OCI-LY7 (cell line): ENCODE measurements around the gene SLC26A6. TPM values are rescaled to one million over a fixed set of nuclear protein-coding genes. Genes with fewer than 3 reads are reported as not detected.

Source experiments
- BruUV-seq: library from RNA; stranded (reverse); fragments of 400-500 nt; replicated peaks from 2 replicates; lab custom pipeline; 2021; lab: Mats Ljungman, UMichigan
- CTCF ChIA-PET: fragments of 300-600 bp; sonication (Branson Sonifier 250); formaldehyde crosslinking; loops from one replicate; lab custom pipeline; 2022; ENCODE audit warnings: antibody characterized with exemption; ENCODE audit not compliant: unreplicated experiment; lab: Charles Lee
- POLR2A ChIA-PET: fragments of 300-600 bp; sonication (Branson Sonifier 250); formaldehyde crosslinking; loops from one replicate; lab custom pipeline; 2022; ENCODE audit warnings: antibody characterized with exemption; lab: Charles Lee
- DNase-seq: peaks from one replicate; pipeline ENCODE4 v3.0.0-alpha.2; 2015; ENCODE audit warnings: low spot score
- H2AFZ ChIP-seq: fragments of 200-600 bp; sonication (generic), shearing (Covaris generic); 2 replicates; pipeline ENCODE4 v1.6.1; 2014; ENCODE audit warnings: mild to moderate bottlenecking, antibody characterized with exemption, low read length, moderate library complexity
- H3K27ac ChIP-seq: fragments of 200-600 bp; sonication (generic); 2 replicates; pipeline ENCODE4 v1.5.1; 2014; ENCODE audit warnings: mixed run types, low read depth, mild to moderate bottlenecking, moderate library complexity, low read length, inconsistent platforms; ENCODE audit not compliant: poor library complexity, severe bottlenecking
- H3K36me3 ChIP-seq: fragments of 200-600 bp; sonication (generic); 2 replicates; pipeline ENCODE4 v1.6.1; 2014; ENCODE audit warnings: mild to moderate bottlenecking, antibody characterized with exemption, low read length, moderate library complexity, mixed read lengths; ENCODE audit not compliant: insufficient read depth
- H3K4me1 ChIP-seq: fragments of 200-600 bp; sonication (generic); 2 replicates; pipeline ENCODE4 v1.5.1; 2014; ENCODE audit warnings: mild to moderate bottlenecking, low read length; ENCODE audit not compliant: insufficient read depth, poor library complexity, severe bottlenecking
- H3K4me2 ChIP-seq: fragments of 200-600 bp; sonication (generic); 2 replicates; pipeline ENCODE4 v1.6.1; 2014; ENCODE audit warnings: mild to moderate bottlenecking, low read length
- H3K4me3 ChIP-seq: fragments of 200-600 bp; sonication (generic); 2 replicates; pipeline ENCODE4 v1.5.1; 2014; ENCODE audit warnings: mild to moderate bottlenecking, low read depth, low read length; ENCODE audit not compliant: poor library complexity, severe bottlenecking
- H3K79me2 ChIP-seq: fragments of 200-600 bp; sonication (generic); 2 replicates; pipeline ENCODE4 v1.6.1; 2016; ENCODE audit warnings: low read depth, mild to moderate bottlenecking, low read length, moderate library complexity, mixed read lengths; ENCODE audit not compliant: insufficient read depth
- H3K9me2 ChIP-seq: fragments of 200-600 bp; sonication (generic); 2 replicates; pipeline ENCODE4 v1.6.1; 2016; ENCODE audit warnings: mild to moderate bottlenecking, low read length, mixed read lengths; ENCODE audit not compliant: insufficient read depth
- H3K9me3 ChIP-seq: fragments of 200-600 bp; sonication (generic); 2 replicates; pipeline ENCODE4 v1.6.1; 2014; ENCODE audit warnings: mild to moderate bottlenecking, mixed run types, low read length, mixed read lengths
- H4K20me1 ChIP-seq: fragments of 200-600 bp; sonication (generic); 2 replicates; pipeline ENCODE4 v1.6.1; 2014; ENCODE audit warnings: mild to moderate bottlenecking, antibody characterized with exemption, low read length, moderate library complexity, mixed read lengths; ENCODE audit not compliant: insufficient read depth
- EZH2phosphoT487 ChIP-seq: fragments of 200-600 bp; sonication (generic); IDR thresholded peaks from 2 replicates; pipeline ENCODE4 v1.6.1; 2018; ENCODE audit warnings: low read depth, borderline replicate concordance, mild to moderate bottlenecking, mixed run types, antibody characterized with exemption, low read length, moderate library complexity, mixed read lengths
- intact Hi-C: fragments of 100-400 bp; cut with micrococcal nuclease; formaldehyde crosslinking; loops from one replicate; pipeline ENCODE4 v1.10.0; 2022; ENCODE audit not compliant: unreplicated experiment
- total RNA-seq, 2 experiments: library from RNA; depleted of rRNA in 1 of 2; stranded (reverse); fragments of >200 nt in 1 of 2; shearing (Covaris generic) in 1 of 2; gene quantifications; 2 replicates each; pipeline ENCODE4 v1.2.3, GENCODE V29; 2014 to 2022
- TF ChIP-seq, protein P1 (sequence below): fragments of 200-600 bp; sonication (generic); conservative IDR thresholded peaks from 2 replicates; pipeline ENCODE4 v1.5.1; 2014; ENCODE audit warnings: mild to moderate bottlenecking, antibody characterized with exemption, low read length, moderate library complexity, mixed read lengths

The SLC26A6 gene
- total RNA-seq, 2 experiments from 2014 or later, result 42.1 to 47.3 TPM

GRCh38 chr3:48648188-48648850, 13.1 kb upstream of the SLC26A6 start:
- no peaks in the 10 kb centered on the region for H3K9me3 ChIP-seq
- intact Hi-C loops, result no loop called here
- no peak overlapping the region for H3K4me2 ChIP-seq
- ChIA-PET CTCF (no interaction called here), POLR2A (interaction anchor here (0.6 kb wide), 2 partner anchors 24 to 34 kb away, joined by 3 to 7 read pairs; no protein-coding TSS in a partner anchor)
- H3K36me3 ChIP-seq, result no peaks in the 10 kb centered on the region
- no peak for DNase-seq
- H3K9me2 ChIP-seq, result no peaks in the 10 kb centered on the region
- no peak overlapping the region for H2AFZ ChIP-seq
- H3K4me3 ChIP-seq, result no peak overlapping the region
- no peak overlapping the region for H3K27ac ChIP-seq
- no peak for TF ChIP-seq EZH2phosphoT487
- TF ChIP-seq, protein P1, sequence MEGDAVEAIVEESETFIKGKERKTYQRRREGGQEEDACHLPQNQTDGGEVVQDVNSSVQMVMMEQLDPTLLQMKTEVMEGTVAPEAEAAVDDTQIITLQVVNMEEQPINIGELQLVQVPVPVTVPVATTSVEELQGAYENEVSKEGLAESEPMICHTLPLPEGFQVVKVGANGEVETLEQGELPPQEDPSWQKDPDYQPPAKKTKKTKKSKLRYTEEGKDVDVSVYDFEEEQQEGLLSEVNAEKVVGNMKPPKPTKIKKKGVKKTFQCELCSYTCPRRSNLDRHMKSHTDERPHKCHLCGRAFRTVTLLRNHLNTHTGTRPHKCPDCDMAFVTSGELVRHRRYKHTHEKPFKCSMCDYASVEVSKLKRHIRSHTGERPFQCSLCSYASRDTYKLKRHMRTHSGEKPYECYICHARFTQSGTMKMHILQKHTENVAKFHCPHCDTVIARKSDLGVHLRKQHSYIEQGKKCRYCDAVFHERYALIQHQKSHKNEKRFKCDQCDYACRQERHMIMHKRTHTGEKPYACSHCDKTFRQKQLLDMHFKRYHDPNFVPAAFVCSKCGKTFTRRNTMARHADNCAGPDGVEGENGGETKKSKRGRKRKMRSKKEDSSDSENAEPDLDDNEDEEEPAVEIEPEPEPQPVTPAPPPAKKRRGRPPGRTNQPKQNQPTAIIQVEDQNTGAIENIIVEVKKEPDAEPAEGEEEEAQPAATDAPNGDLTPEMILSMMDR, result no peak
- H4K20me1 ChIP-seq, result no peaks in the 10 kb centered on the region
- no peaks in the 10 kb centered on the region for H3K79me2 ChIP-seq
- BruUV-seq, result no TSS peak
- H3K4me1 ChIP-seq, result no peaks in the 10 kb centered on the region

DNA sequence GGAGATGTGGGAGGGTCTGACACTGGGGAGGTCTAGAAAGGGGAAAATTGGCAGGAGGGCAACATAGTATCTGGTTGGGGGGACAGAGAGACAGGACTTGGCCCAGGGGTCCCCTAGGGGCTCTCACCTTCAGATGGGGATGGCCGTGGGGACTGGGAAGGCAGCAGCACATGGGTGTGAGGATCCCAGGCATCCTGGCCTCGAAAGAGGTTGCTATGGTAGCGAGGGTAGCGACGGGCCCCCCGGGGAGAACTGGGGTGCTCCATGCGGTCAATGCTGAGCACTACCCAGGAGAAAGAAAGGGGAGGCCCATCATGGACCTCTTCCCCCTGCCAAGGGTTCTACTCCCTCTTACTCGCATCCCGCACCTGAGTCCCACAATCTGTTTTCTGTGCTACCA, 12.5 kb upstream of the SLC26A6 start:
- ChIA-PET POLR2A (no interaction called here), CTCF (no interaction called here)
- no peaks in the 10 kb centered on the region for H3K4me1 ChIP-seq
- DNase-seq, result no peak
- TF ChIP-seq EZH2phosphoT487, result no peak
- TF ChIP-seq, protein P1, result no peak
- no peaks in the 10 kb centered on the region for H3K79me2 ChIP-seq
- no peak overlapping the region for H3K4me2 ChIP-seq
- H3K4me3 ChIP-seq, result no peak overlapping the region
- H3K36me3 ChIP-seq, result no peaks in the 10 kb centered on the region
- no peak overlapping the region for H3K27ac ChIP-seq
- no peaks in the 10 kb centered on the region for H3K9me2 ChIP-seq
- BruUV-seq, result no TSS peak
- no peak overlapping the region for H2AFZ ChIP-seq
- H4K20me1 ChIP-seq, result no peaks in the 10 kb centered on the region
- intact Hi-C loops, result no loop called here
- H3K9me3 ChIP-seq, result no peaks in the 10 kb centered on the region

GRCh38 chr3:48644898-48645760, 9.9 kb upstream of the SLC26A6 start:
- H3K9me3 ChIP-seq, result no peaks in the 10 kb centered on the region
- H4K20me1 ChIP-seq, result no peaks in the 10 kb centered on the region
- H3K4me1 ChIP-seq, result no peaks in the 10 kb centered on the region
- H3K36me3 ChIP-seq, result no peaks in the 10 kb centered on the region
- POLR2A ChIA-PET, result no interaction called here
- no peaks in the 10 kb centered on the region for H3K79me2 ChIP-seq
- intact Hi-C loops, result no loop called here
- TF ChIP-seq, protein P1, result no peak
- CTCF ChIA-PET, result no interaction called here
- no peak overlapping the region for H2AFZ ChIP-seq
- no peak overlapping the region for H3K4me3 ChIP-seq
- H3K4me2 ChIP-seq, result no peak overlapping the region
- no peak for DNase-seq
- H3K27ac ChIP-seq, result no peak overlapping the region
- H3K9me2 ChIP-seq, result no peaks in the 10 kb centered on the region
- BruUV-seq, result no TSS peak
